Left cardiac atrium (tissue), 4 donors: ENCODE data around the gene PTTG2. TPM values are rescaled to one million over a fixed set of nuclear protein-coding genes. Genes with fewer than 3 reads are reported as not detected.

Experiments used
- ATAC-seq, 2 donors: fragments of 200-7000 bp; cut with Tn5 transposase; one replicate each; pipeline ENCODE4 v1.9.1; 2020; ENCODE audit warnings: mild to moderate bottlenecking in 2 of 2, moderate library complexity in 2 of 2
- DNase-seq: peaks from one replicate; pipeline ENCODE4 v3.0.0-alpha.2; 2020
- intact Hi-C, 2 donors: fragments of 100-400 bp; cut with DNase I; formaldehyde crosslinking; loops; one replicate each; pipeline versions ENCODE4 v1.14.1 to v1.15.1; 2022 to 2023
- total RNA-seq, 2 donors: library from RNA; stranded (reverse); fragmentation: NEBNext Ultra II Directional; extraction: Animal tissue kit (Norgen Biotek cat#: 25700); gene quantifications; one replicate each; pipeline ENCODE4 v1.2.1, GENCODE V29; 2021
- donor health status: DM: no; HTN: yes; CAD: no.
- donor health status: DM: no; HTN: yes; CAD: no; lungs with severe emphysema.
- donor health status: DM: yes; HTN: yes; CAD: no.
- donor health status: Dilated cardiomyopathy.

PTTG2 gene
- total RNA-seq, 2 donors from 2014 or later, result 0.89 to 1.0 TPM

DNA sequence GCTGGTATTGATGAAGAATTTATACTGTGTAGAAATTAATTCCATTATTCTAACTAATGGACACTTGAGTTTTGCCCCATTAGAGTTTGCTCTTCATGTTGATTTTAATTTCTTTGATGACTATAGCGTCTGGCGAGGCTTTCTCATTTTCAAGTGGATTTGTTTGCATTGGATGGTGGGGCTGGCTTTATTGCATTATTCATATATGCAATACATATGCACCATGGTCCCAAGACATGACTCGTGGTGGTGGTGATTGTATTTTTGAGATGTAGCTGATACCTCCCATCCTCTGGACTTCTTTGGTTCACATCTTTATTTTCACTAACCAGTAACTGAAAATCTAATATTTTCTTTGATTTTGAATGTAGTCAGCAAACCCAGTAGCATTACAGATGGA is 39.8 kb downstream of the PTTG2 start:
- intact Hi-C loops, result no loop called here
- DNase-seq (no peak), ATAC-seq (no peak)

DNA sequence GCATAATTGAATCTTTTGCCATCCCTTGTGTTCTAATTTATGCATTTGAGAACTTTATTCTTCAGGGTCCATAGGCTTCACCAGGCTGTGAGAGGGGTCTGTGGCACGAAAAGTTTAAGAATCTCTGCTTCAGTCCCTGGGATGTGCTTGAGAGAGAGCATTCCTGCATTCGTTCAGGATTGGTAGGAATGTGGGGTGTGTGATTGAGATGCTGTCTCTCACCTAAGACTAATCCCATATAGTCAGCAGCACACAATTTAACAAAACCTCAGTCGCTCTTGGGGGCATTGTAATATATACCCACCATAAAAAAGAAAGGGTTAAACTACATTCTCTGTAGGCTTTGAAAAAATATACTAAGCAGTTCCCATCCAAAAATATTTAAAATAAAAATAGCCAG is 41.7 kb downstream of the PTTG2 start:
- intact Hi-C loops, result no loop called here
- no peak for ATAC-seq
- no peak for DNase-seq

DNA sequence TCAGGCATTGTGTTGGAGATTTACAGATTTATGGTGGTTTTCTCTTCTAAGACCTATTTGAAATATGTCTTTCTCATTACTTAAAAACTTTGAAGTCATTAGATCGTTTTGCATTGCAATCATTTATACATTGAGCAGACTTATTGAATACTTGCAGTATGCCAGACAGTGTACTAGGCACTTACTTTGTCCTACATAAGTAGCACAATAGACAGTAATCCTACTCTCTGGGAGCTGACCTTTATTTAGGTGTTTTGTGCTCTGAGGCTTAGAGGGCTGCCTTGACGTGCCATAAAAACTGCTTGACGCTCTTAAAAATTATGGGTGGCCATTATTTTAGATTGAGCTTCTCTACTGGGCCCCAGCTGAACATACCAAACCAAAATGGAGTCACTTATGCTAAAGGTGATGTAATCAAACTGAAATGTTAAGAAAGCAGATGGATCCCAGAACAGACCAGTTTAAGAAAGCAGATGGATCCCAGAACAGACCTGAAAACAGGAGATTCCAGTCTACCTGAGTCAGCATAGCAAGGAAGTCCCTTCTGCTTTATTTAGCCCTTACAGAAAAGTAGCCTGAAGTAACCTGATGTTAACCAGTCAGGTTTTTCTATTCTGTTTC is 42.4 kb downstream of the PTTG2 start:
- ATAC-seq, result no peak
- intact Hi-C loops, result no loop called here
- DNase-seq, result no peak

DNA sequence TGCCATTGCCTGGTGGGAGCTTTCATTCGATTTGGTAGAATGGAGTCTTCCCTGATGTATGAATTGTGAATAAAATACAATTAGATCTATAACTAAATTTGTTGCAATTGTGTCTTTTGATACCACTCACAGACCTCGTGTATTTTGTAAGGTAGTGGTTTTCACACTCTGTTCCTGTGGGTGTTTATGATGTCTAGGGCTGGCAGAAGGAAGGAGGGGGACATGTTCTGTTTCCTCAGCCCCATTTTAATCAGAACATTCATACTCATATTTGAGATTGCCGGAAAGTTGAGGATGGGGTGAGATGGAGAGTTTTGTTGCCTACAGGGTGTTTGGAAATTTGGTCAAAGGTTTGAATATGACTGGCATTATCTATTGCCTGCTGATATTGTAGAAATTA is 42.9 kb downstream of the PTTG2 start:
- DNase-seq, result no peak
- intact Hi-C loops, result no loop called here
- no peak for ATAC-seq

DNA sequence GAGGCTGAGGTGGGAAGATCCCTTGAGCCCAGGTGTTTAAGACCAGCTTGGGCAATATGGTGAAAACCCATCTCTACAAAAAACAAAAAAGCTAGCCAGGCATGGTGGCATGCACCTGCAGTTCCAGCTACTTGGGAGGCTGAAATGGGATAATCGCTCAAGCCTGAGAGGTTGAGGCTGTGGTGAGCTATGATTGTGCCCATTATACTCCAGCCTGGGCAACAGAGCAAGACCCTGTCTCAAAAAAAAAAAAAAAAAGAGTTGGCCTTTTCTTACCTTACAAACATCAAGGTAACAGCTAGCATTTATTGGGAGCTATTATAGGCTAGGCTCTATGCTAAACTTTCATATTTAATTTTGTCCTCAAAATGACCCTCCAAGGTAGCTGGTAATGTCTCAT is 43.4 kb downstream of the PTTG2 start:
- no peak for ATAC-seq
- intact Hi-C loops, result no loop called here

DNA sequence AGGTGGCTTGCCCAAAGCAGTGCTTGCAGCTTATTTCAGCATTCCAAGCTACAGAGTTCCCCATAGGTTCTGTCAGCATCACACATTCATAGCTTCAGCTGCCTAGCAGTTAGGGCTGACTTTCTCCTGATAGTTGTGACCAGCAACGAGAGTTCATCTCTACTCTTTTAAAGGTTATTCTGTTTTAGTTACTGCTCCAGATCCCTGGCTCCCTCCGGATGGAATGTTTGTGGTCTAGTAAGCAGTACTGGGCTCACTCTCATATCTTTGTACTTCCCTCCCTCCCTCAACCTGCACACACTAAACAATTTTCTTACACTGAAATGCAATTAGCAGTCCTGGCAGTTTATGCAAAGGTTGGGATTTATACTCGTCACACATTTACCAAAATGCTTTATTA is 43.9 kb downstream of the PTTG2 start:
- DNase-seq (no peak), ATAC-seq (peak in 1 of 2 donors; percentile 37)
- intact Hi-C loops, result no loop called here

More for the DNA sequence above, 43.4 kb downstream of the PTTG2 start:
- no peak for DNase-seq

DNA sequence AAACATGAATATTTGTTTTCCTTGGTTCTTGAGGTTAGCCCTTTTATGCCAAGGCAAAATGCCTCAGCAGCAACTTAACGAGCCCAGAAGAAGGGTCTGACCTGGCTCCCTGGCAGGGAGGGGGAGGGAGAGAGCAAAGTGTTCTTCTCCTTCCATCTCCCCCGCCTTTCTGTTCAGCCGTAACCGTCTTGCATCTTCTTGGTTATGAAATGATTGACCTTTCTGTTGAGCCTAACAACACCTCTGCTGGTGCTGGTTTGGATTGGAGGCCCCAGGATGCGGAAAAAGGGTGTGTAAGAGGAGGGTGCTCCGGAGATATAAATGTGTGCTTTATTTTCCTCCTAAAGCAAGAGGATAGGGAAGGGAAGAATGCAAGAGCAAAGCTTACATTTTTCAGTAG is 44.7 kb downstream of the PTTG2 start:
- DNase-seq (no peak), ATAC-seq (peak; percentile 30 to 53)
- intact Hi-C loops, result no loop called here

DNA sequence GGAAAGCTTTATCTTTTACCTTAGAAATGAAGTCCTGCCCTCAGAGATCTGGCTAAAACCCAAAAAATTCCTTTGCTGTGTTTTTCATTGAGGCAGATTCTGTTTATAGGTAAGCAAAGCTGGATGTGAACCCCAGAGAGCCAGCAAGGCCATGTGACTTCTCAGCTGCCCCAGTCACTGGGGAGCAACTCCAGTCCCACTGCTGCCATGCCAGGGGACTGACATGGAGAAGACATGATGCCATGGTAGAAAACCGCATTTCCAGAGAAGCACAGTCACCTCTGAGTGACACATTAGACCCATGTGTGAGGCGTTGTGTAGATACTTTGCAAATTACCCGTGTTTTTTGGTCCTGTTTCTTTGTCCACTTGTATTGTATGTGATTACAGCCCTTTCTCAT is 45.4 kb downstream of the PTTG2 start:
- intact Hi-C loops, result no loop called here
- DNase-seq (no peak), ATAC-seq (no peak)

DNA sequence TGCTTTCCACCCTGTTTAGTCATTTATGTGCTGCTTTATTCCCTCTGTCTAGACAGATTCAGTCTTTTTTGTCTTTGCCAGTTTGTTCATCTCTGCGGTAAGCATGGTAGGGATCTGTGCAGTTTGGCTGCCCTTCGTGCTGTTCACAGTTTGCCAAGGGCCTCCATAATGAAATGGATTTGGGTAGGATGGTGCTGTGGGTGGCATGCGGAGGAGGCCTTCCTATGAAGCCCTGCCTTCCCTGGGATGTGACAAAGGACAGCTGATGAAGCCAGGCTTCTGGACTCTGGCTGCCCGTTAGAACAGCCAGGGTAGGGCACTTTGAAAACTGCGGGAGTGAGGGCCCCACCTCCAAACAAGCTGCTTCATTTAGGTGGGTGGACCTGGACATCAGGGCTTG is 47.4 kb downstream of the PTTG2 start:
- no peak for ATAC-seq
- intact Hi-C loops, result no loop called here

DNA sequence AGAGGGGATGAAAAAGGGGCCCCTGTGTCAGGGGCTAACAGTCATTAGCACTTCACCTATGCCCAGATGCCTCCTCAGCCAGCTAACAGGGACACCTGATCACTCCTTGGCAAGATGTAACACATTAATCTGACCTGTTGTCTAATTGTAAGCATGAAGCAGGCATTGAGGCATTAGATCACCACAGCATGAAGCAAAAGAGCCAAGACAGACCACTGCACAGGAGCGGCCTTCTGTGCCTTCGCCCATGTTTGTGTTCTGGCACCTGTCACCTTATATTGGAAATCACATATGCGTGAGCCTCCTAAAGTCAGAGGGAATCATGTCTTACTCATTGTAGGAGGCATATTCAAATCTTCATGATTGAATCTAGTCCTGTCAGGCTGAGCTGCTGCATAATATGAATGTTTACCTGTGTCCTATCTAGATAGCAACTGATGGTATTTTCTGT is 48.4 kb downstream of the PTTG2 start:
- no peak for DNase-seq
- intact Hi-C loops, result no loop called here
- ATAC-seq, result no peak

More for the DNA sequence above, 47.4 kb downstream of the PTTG2 start:
- no peak for DNase-seq

DNA sequence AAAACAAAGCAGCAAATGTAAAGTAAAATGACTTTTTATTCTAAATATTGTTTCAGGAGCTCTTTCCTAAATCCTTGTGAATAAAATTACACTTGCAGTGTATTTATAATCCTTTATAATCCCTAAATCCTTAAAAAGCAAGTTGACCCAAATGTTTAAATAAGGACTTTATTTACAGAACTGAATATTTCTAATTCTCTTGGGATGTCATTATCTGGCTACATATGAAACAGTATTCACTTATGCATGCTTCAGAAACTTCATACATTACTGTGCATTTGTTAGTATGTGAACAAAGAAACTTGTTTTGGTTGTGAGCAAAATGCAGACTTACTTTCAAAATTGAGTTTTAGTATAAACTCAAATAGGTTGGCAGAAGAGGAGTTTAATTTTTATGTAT is 49.2 kb downstream of the PTTG2 start:
- ATAC-seq (no peak), DNase-seq (no peak)
- intact Hi-C loops, result no loop called here

DNA sequence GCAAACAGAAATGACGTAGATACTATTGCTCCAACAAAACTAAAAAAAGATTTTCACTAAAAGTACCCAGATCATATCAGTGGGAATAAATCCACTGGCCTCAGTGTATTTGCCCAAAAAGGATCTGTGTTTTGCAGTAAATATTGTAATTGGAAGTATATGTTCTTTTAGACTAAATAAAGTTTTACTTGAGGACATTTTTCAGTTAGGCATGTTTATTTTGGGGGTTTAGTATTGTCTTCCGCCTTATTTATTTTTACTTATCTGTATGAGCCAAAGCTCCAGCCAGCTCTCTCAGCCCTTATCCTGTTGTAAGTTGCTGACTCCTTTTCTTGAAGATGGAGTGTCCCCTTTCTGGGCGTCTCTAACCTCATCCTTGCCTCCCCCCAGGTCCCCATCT is 49.8 kb downstream of the PTTG2 start:
- DNase-seq (no peak), ATAC-seq (no peak)
- intact Hi-C loops, result no loop called here

Other genes starting within 250 kb of the PTTG2 start
- gene PGM2, start 133.7 kb upstream of the PTTG2 start, total RNA-seq, result 10 to 100 TPM; 13.8 to 17.6 TPM
- gene TBC1D1, start 69.3 kb upstream of the PTTG2 start, total RNA-seq, result 100 to 1,000 TPM; 116 to 130 TPM